Smooth muscle cell (in vitro differentiated cells): ENCODE measurements around the gene TM9SF1. TPM values are rescaled to one million over a fixed set of nuclear protein-coding genes. Genes with fewer than 3 reads are reported as not detected.
A peak's percentile ranks its signal among the peaks of the same experiment; 100 is the strongest.

Experiments used
- DNase-seq: peaks from one replicate; lab custom pipeline; 2025; ENCODE audit not compliant: unreplicated experiment; lab: John Stamatoyannopoulos, UW
- H2AFZ ChIP-seq: fragments of 200-600 bp; sonication (generic); 2 replicates; pipeline ENCODE4 v1.6.0; 2016; ENCODE audit warnings: antibody characterized with exemption, low read depth, mild to moderate bottlenecking
- H3F3A ChIP-seq: fragments of 200-600 bp; sonication (generic); 2 replicates; pipeline ENCODE4 v1.6.0; 2017; ENCODE audit warnings: antibody characterized with exemption, low read depth
- H3K27ac ChIP-seq: fragments of 200-600 bp; sonication (generic); 2 replicates; pipeline ENCODE4 v1.5.1; 2016; ENCODE audit warnings: low read depth, mild to moderate bottlenecking
- H3K27me3 ChIP-seq: fragments of 200-600 bp; sonication (generic); 2 replicates; pipeline ENCODE4 v1.6.1; 2016; ENCODE audit warnings: low read depth, mild to moderate bottlenecking
- H3K36me3 ChIP-seq: fragments of 200-600 bp; sonication (generic); 2 replicates; pipeline ENCODE4 v1.5.1; 2016; ENCODE audit warnings: low read depth
- H3K4me1 ChIP-seq: fragments of 200-600 bp; sonication (generic); 2 replicates; pipeline ENCODE4 v1.5.1; 2016; ENCODE audit warnings: low read depth
- H3K4me2 ChIP-seq: fragments of 200-600 bp; sonication (generic); 2 replicates; pipeline ENCODE4 v1.6.0; 2016; ENCODE audit warnings: mild to moderate bottlenecking
- H3K4me3 ChIP-seq: fragments of 200-600 bp; sonication (generic); 2 replicates; pipeline ENCODE4 v1.5.1; 2016; ENCODE audit warnings: mild to moderate bottlenecking
- H3K79me2 ChIP-seq: fragments of 200-600 bp; sonication (generic); 2 replicates; pipeline ENCODE4 v1.6.0; 2016; ENCODE audit warnings: low read depth, mild to moderate bottlenecking
- H3K9ac ChIP-seq: fragments of 200-600 bp; sonication (generic); 2 replicates; pipeline ENCODE4 v1.6.0; 2016; ENCODE audit warnings: low read depth
- H3K9me3 ChIP-seq: fragments of 200-600 bp; sonication (generic); replicated peaks from 2 replicates; pipeline ENCODE4 v1.5.1; 2016; ENCODE audit warnings: low read depth
- H4K20me1 ChIP-seq: fragments of 200-600 bp; sonication (generic); 2 replicates; pipeline ENCODE4 v1.6.0; 2016; ENCODE audit warnings: low read depth
- WGBS: methylation state at CpG from one replicate; pipeline ENCODE4 v1.1.7; 2016; ENCODE audit warnings: low lambda C conversion rate; 5-methylcytosine and 5-hydroxymethylcytosine counted together
- polyA plus RNA-seq: library from polyadenylated mRNA; unstranded; fragments of >200 nt; fragmentation: Nextera tagmentation; extraction: Ambion mirVana; gene quantifications from 2 replicates; pipeline ENCODE4 v1.2.1, GENCODE V29; 2016
- total RNA-seq: library from RNA; depleted of rRNA; stranded (reverse); fragments of >200 nt; gene quantifications from 2 replicates; pipeline ENCODE4 v1.2.3, GENCODE V29; 2014
- TF ChIP-seq, protein P1 (sequence below): fragments of 200-600 bp; sonication (generic); IDR thresholded peaks from 2 replicates; pipeline ENCODE4 v1.5.1; 2017; ENCODE audit warnings: borderline replicate concordance, mild to moderate bottlenecking, antibody characterized with exemption; ENCODE audit not compliant: insufficient read depth, poor library complexity, severe bottlenecking

The TM9SF1 gene
- total and polyA plus RNA-seq, 2 experiments from 2014 or later = 66.6 to 86.5 TPM

DNA sequence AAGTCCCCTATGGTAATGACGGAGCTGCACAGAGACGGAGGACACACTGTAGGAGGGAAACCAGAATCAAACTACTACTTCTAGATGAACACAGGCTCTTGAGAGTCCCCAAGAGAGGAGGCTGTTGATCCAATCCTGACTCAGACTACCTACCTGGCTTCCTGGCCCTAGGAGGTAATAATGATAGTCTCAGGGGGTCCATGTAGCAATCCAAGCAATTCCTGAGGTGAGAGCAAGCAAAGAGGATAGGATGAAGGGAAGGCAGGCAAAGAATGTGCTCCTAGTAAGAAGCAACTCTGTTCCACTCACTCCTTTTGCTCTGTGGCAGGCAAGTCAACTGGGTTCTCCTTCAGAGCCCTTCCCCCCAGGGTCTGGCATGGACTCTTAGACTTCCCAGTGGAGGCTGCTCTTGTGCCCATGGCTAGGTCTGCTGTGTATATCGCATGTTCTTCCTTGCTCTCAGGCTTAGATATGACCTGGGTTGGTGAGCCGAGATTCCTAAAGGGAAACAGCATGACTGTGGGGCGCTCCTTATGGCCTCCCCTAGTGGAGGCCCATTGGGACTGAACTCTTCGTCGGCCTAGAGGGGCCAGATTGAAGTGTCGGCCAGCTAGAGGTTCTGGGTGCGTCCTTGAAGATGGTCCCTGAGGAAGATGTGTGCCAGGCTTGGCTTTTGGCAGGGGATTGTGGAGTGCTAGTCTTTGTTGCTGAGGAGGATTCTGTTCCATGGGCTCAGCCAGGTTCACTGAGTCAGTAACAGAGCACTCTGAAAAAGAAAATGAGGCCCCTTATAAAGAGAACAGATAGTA, 45.1 kb upstream of the TM9SF1 start:
- no peak for DNase-seq
- H3K4me2 ChIP-seq = peak overlapping the region; percentile 94
- peaks cover 24% of the 10 kb centered on the region for H4K20me1 ChIP-seq
- H3K27ac ChIP-seq = peak overlapping the region; percentile 96
- TF ChIP-seq, protein P1, sequence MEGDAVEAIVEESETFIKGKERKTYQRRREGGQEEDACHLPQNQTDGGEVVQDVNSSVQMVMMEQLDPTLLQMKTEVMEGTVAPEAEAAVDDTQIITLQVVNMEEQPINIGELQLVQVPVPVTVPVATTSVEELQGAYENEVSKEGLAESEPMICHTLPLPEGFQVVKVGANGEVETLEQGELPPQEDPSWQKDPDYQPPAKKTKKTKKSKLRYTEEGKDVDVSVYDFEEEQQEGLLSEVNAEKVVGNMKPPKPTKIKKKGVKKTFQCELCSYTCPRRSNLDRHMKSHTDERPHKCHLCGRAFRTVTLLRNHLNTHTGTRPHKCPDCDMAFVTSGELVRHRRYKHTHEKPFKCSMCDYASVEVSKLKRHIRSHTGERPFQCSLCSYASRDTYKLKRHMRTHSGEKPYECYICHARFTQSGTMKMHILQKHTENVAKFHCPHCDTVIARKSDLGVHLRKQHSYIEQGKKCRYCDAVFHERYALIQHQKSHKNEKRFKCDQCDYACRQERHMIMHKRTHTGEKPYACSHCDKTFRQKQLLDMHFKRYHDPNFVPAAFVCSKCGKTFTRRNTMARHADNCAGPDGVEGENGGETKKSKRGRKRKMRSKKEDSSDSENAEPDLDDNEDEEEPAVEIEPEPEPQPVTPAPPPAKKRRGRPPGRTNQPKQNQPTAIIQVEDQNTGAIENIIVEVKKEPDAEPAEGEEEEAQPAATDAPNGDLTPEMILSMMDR = no peak
- no peaks in the 10 kb centered on the region for H3K9me3 ChIP-seq
- 95% methylated on average over 9 of the region's 9 CpGs for WGBS
- no peaks in the 10 kb centered on the region for H3K27me3 ChIP-seq
- no peak overlapping the region for H3K9ac ChIP-seq
- H3K4me1 ChIP-seq = peaks cover 4% of the 10 kb centered on the region
- no peaks in the 10 kb centered on the region for H3K36me3 ChIP-seq
- peaks cover 28% of the 10 kb centered on the region for H3F3A ChIP-seq
- H3K4me3 ChIP-seq = no peak overlapping the region
- H2AFZ ChIP-seq = no peak overlapping the region
- peaks cover 34% of the 10 kb centered on the region for H3K79me2 ChIP-seq

DNA sequence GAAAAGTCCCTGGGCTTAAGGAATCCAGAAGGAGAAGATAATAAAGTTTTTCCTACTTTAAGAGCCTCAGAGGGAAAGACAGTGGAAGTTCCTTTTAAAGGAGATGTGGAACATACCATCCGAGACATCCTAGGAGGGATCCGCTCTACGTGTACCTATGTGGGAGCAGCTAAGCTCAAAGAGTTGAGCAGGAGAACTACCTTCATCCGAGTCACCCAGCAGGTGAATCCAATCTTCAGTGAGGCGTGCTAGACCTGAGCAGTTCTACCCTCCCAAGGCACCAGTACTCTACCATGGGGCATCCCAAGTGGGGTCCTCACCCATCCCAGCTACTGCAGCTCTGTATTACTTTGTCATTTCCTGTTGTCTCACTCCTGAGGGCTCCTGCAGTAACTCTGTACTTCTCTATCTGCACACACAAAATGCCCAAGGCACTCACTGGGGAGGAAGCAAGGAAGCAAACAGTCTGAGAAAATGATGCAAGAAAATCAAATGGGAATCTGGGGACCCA, 43.3 kb upstream of the TM9SF1 start:
- TF ChIP-seq, protein P1 = no peak
- H3K79me2 ChIP-seq = peaks cover 52% of the 10 kb centered on the region
- H3K9ac ChIP-seq = no peak overlapping the region
- WGBS = 98% methylated on average over 5 of the region's 5 CpGs
- H3K4me2 ChIP-seq = no peak overlapping the region
- no peaks in the 10 kb centered on the region for H3K9me3 ChIP-seq
- no peaks in the 10 kb centered on the region for H3K27me3 ChIP-seq
- peaks cover 28% of the 10 kb centered on the region for H3F3A ChIP-seq
- peak overlapping the region; percentile 7 for H3K27ac ChIP-seq
- no peak overlapping the region for H3K4me3 ChIP-seq
- H3K36me3 ChIP-seq = no peaks in the 10 kb centered on the region
- H2AFZ ChIP-seq = no peak overlapping the region
- peaks cover 10% of the 10 kb centered on the region for H3K4me1 ChIP-seq
- DNase-seq = no peak
- peaks cover 24% of the 10 kb centered on the region for H4K20me1 ChIP-seq

DNA sequence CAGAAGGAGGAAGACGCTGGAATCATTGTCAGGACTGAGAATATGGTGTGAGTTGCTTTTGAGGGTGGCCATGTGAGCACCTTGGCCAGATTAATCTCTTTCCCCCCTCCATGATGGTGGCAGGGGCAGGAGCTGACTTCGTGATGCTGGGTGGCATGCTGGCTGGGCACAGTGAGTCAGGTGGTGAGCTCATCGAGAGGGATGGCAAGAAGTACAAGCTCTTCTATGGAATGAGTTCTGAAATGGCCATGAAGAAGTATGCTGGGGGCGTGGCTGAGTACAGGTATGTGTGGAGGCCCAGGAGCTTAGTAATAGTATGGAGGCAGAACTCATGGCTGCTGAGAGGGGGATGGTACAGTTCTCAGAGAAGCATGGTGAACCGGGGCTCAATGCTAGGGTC, 42.9 kb upstream of the TM9SF1 start:
- H2AFZ ChIP-seq = no peak overlapping the region
- H3F3A ChIP-seq = peaks cover 28% of the 10 kb centered on the region
- H3K9ac ChIP-seq = no peak overlapping the region
- 93% methylated on average over 5 of the region's 5 CpGs for WGBS
- H4K20me1 ChIP-seq = peaks cover 24% of the 10 kb centered on the region
- H3K27me3 ChIP-seq = no peaks in the 10 kb centered on the region
- TF ChIP-seq, protein P1 = no peak
- H3K27ac ChIP-seq = peak overlapping the region; percentile 7
- no peaks in the 10 kb centered on the region for H3K9me3 ChIP-seq
- DNase-seq = no peak
- peaks cover 14% of the 10 kb centered on the region for H3K4me1 ChIP-seq
- H3K79me2 ChIP-seq = peaks cover 55% of the 10 kb centered on the region
- H3K4me2 ChIP-seq = no peak overlapping the region
- no peaks in the 10 kb centered on the region for H3K36me3 ChIP-seq
- no peak overlapping the region for H3K4me3 ChIP-seq
